Hematopoietic multipotent progenitor cell treated with erythropoietin and hydrocortisone succinate and interleukin-3 and kit ligand, for 4 days (in vitro differentiated cells): ENCODE data around the gene UGT2B15.
"Not testable (repeated sequence)": the region's sequence is repeated elsewhere in the genome, so short reads cannot be mapped to it uniquely, and the experiment has no call there.

Experiments used
- DNase-seq: peaks from one replicate; pipeline ENCODE4 v3.0.0-alpha.2; 2015

Gene UGT2B15

DNA sequence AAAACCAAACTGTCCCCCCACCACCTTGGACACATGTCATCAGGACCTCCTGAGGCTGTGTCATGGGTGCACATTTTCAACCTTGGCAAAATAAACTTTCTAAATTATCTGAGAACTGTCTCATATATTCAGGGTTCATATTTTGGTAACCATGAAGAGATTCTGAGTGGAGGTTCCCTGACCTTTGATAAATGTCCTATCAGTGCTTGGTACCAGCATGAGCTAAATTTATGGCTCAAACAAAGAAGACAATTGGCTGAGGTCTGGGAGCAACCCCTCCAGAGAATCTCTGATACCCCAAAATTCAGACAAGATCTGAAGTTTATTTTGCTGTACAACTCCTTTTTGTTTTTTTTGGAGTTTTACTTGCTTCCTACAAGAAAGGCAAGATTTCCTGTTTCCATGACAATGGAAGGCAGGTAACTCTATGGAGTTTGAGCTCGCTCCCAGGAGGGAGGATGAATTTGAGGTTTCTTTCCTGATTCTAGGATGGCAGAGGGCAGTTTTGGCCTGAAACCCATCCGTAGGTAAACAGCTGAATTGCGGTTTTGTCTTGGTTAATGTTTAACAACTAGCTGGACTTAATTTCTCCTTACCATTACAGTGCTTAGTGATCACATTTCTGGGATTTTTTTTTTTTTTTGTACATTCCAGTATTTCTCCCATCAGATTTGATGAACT is 14.5 kb downstream of the UGT2B15 start:
- no peak for DNase-seq

DNA sequence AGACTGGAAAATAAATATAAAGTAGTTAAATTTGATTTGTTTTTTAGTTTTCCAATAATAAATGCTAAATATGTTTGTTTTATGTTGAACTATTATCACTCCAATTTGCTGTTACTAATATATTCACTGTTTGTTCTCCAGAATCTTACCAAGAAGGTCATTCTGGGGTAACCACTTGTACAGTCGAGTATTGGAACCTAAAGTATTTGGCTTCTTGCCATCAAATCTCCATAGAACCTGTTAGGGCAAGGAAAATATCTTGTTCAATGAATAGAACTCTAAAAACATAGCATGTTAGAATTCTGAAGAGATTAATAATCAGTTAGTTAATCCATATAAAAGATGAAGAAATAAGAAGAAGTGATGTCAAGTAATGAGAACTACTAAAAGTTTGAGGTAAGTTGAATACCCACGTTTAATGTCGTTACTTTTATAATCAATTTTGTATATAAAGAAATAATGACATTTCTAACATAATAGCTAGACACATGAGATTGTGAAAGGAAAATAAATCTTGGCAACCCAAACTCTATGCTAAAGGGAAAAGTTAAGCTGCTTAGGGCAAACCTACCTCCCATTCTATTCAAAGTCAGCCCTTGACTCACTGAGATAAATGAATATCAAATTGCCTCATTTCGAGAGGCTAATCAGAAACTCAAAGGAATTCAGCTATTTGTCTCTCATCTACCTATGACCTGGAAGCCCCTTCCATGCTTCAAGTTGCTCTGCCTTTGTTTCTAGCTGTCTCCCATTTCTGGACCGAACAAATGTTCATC is 15.3 kb downstream of the UGT2B15 start:
- DNase-seq = no peak

DNA sequence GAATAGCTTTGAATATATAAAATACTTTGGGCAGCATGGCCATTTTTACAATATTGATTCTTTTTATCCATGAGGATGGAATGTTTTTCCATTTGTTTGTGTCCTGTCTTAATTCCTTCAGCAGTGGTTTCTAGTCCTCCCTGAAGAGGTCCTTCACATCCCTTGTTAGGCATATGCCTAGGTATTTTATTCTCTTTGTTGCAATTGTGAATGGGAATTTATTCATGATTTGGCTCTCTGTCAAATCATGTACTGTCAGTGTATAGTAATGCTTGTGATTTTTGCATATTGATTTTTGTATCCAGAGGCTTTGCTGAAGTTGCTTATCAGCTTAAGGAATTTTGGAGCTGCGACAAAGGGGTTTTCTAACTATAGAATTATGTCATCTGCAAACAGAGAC is 18.5 kb downstream of the UGT2B15 start:
- no peak for DNase-seq

DNA sequence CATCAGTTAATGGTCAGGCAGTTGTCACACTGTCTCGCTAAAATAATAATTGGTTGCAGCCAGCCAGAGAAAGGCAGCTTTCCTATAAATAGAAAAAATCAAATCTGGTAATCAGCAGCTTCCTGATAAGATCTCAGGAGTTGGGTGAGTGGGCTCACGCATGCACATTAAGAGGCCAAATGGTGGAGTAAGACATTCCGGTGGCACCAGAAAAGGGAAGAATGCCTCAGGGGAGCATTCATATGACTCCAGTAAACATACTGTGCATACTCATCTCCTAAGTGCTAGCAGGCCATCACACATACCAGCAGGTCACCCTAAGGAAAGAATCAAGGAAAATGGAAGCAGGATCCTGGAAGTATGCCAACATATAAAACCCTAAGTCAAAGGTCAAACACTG is 40.1 kb downstream of the UGT2B15 start:
- no peak for DNase-seq

DNA sequence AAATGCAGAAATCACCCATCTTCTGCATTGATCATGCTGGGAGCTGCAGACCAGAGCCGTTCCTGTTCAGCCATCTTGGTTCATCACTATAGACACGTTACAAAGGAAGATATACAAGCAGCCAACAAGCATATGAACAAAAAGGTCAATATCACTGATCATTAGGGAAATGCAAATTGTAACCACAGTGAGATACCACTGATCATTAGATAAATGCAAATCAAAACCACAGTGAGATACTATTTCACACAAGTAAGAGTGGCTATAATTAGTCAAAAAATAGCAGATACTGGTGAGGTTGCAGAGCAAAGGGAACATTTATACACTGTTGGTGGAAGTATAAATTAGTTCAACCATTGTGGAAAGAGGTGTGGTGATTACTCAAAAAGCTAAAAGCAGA is 47.7 kb downstream of the UGT2B15 start:
- not testable (repeated sequence) for DNase-seq

DNA sequence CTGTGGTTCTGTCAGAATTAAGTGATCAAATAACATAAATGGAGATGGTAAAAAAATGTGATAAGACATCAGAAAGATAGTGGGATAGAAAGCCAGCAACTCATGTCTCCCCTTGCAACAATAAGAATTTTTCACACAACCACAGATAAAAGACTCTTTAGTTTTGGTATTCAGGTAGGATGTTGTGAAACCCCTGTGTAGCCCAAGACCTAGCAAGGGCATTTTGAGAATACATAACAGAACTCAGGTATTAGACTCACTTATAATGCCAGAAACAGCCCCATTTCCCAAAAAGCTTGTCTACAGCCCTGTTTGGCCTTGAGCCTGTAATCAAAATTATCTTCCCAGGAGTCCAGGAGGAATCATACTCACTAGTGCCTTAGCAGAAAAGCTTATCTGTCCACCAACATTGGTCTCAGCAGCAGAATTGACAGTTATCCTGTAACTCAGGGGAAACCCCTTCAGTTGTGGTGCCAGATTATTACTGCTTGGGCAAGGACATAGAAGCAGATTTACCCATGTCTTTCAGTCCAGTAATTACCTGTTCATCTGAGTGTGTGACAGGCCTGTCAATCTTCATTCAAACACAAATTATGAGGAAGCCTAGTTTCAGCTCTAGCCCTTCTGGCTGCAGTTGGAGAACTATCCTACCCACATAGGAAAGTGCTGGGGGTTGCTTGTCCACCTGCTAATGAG is 53.3 kb downstream of the UGT2B15 start:
- no peak for DNase-seq

DNA sequence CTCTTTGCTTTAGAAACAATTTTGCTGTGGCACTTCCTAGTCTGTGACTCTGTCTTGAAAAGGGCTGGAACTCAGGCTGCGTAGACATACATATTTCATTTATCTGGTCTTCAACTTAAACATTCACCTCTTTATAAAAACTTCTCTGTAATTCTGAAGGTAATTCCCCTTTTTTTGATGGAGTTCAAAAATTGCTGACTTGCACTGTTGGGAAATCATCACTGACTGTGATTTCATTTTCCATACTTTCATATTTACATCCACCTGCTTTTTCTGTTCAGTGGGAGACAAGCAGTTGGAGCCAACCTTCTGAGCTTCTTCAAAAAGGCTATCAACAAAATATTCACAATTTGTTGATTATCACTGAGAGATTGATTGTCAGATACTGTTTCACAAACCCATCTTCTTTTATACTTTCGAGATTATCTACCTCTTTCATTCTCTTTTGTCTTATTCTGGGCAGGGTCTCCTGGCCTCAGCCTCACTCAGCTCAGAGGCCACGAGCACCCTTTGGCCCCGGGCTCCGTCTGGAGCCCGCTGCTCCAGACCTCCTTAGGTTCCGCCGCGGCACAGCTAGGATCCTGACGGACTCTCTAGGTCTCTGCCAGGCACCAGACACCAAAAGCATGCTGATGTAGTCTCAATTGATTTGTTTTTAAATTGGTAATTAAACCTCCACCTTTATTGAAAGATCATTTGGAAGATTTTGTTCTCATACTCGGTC is 54.6 kb downstream of the UGT2B15 start:
- DNase-seq = no peak

DNA sequence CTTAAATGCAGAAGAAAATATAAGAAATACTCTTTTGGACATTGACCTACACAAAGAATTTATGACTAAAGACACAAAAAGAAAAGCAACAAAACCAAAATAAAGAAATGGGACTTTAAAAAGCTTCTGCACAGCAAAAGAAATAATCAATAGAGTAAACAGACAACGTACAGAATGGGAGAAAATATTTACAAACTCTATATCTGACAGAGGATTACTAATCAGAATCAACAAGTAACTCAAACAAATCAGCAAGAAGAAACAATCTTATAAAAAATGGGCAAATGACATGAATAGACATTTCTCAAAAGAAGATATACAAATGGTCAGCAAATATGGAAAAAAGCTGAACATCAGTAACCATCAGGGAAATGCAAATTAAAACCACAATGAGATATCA is 56.7 kb downstream of the UGT2B15 start:
- DNase-seq = no peak

DNA sequence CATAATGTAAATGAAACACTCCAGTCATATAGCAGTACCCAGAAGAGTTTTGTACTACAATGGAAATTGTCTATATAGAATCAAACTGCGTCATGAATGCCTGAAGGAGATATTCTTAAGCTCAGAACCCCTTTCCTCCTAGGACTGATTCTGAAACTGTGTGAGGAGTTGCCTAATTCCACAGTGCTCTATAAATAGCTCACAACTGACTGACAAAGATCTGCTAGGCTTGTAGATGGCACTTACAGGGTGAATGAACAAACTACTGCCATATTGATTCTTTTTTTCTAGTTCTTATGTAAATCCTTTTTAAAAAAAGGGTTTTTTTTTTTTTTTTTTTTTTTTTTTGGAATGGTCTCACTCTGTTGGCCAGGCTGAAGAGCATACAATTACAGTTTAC is 64.2 kb downstream of the UGT2B15 start:
- no peak for DNase-seq

DNA sequence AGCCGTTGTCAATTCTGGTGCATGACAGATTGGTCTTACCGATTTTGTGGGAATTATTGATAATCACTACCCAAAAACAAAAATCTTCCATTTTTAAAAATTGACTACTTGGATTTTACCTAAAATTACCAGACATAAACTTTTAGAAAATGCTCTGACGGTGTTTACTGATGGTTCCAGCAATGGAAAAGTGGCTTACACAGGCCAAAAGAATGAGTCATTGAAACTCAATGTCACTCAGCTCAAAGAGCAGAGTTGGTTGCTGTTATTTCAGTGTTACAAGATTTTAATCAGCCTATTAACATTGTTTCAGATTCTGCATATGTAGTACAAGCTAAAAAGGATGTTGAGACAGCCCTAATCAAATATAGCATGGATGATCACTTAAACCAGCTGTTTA is 71.3 kb downstream of the UGT2B15 start:
- DNase-seq = no peak

DNA sequence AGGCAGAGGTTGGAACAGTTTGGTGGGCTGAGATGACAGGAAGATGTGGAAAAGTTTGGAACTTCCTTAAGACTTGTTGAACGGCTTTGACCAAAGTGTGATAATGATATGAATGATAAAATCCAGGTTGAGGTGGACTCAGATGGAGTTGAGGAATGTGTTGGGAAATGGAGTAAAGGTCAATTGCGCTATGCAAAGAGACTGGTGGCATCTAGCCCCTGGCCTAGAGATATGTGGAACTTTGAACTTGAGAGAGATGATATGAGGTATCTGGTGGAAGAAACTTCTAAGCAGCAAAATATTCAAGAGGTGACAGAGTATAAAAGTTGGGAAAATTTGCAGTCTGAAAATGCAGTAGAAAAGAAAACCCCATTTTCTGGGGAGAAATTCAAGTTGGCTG is 73.0 kb downstream of the UGT2B15 start:
- no peak for DNase-seq
